ENCODE data around the gene METTL25B. TPM values are rescaled to one million over a fixed set of nuclear protein-coding genes. Genes with fewer than 3 reads are reported as not detected.

The METTL25B gene
- total and polyA plus RNA-seq, 2 donors (not counting 1 experiment from before 2014, with no cell fraction given) = 78.3 to 81.1 TPM

GRCh38 chr1:156698995-156699394, 29.3 kb upstream of the METTL25B start:
- Histone ChIP-seq H2AFZ (ENCODE audit: insufficient read depth, low read depth, low read length, poor library complexity, severe bottlenecking) (no peak overlapping the region), H4K20me1 (ENCODE audit: control insufficient read depth, insufficient read depth, low read length, poor library complexity, severe bottlenecking) (no peaks in the 10 kb centered on the region), H3K27me3 (replicated peaks in 1 of 4; ENCODE audit: control extremely low read depth in 1 of 4, control insufficient read depth in 3 of 4, insufficient read depth in 4 of 4, low read length in 3 of 4) (peaks cover 2 to 58% (median 27%) of the 10 kb centered on the region in 4 experiments), H3K4me1 (ENCODE audit: control insufficient read depth in 2 of 2, insufficient read depth in 2 of 2, low read length in 2 of 2) (peaks cover 0 to 3% of the 10 kb centered on the region in 2 donors), H3K79me2 (ENCODE audit: control insufficient read depth, insufficient read depth, low read length) (no peaks in the 10 kb centered on the region), H3K4me2 (replicated peaks; ENCODE audit: low read depth, low read length, poor library complexity, severe bottlenecking) (no peak overlapping the region), H3K4me3 (ENCODE audit: control extremely low read depth in 1 of 5, extremely low read depth in 1 of 5, insufficient read depth in 1 of 5, low read depth in 2 of 5, low read length in 4 of 5) (no peak overlapping the region), H3K9me3 (ENCODE audit: control extremely low read depth in 1 of 3, control insufficient read depth in 2 of 3, insufficient read depth in 1 of 3, low read length in 2 of 3) (peaks cover 0 to 3% (median 0%) of the 10 kb centered on the region in 3 donors), H3K27ac (ENCODE audit: low read length in 2 of 2) (no peak overlapping the region), H3K9ac (ENCODE audit: low read length) (no peak overlapping the region), H3K36me3 (replicated peaks in 1 of 2; ENCODE audit: control extremely low read depth in 1 of 2, control insufficient read depth in 1 of 2, extremely low read depth in 1 of 2, insufficient read depth in 2 of 2, low read length in 1 of 2) (no peaks in the 10 kb centered on the region)
- no peak overlapping the region for H3K4me3 Mint-ChIP-seq
- peaks cover 51% of the 10 kb centered on the region for H3K27me3 Mint-ChIP-seq
- 83% methylated on average over 1 of the region's 1 CpG for WGBS (ENCODE audit: insufficient coverage)
- no peak for ATAC-seq (ENCODE audit: low read depth)
- ChIA-PET CTCF (interaction anchor here (0.7 to 3.4 kb wide), 3 partner anchors 9 to 26 kb away, joined by 3 to 12 read pairs (median 3); no protein-coding TSS in a partner anchor), POLR2A (no interaction called here)
- H3K9me3 Mint-ChIP-seq (ENCODE audit: insufficient read depth) = no peaks in the 10 kb centered on the region
- TF ChIP-seq CTCF (IDR thresholded peaks at IDR 0.05) (no peak), EZH2 (IDR thresholded peaks at IDR 0.05; ENCODE audit: borderline replicate concordance, insufficient read depth, low read depth, low read length, poor library complexity, severe bottlenecking) (no peak)
- peaks cover 3% of the 10 kb centered on the region for H3K4me1 Mint-ChIP-seq
- DNase-seq = no peak
- H3K27ac Mint-ChIP-seq = peak overlapping the region; percentile 41
- intact Hi-C loops (cut with micrococcal nuclease) = no loop called here

- Histone ChIP-seq H2AFZ (ENCODE audit: insufficient read depth, low read depth, low read length, poor library complexity, severe bottlenecking) (no peak overlapping the region), H3K9ac (ENCODE audit: low read length) (no peak overlapping the region), H3K4me3 (ENCODE audit: control extremely low read depth in 1 of 5, extremely low read depth in 1 of 5, insufficient read depth in 1 of 5, low read depth in 2 of 5, low read length in 4 of 5) (no peak overlapping the region), H4K20me1 (ENCODE audit: control insufficient read depth, insufficient read depth, low read length, poor library complexity, severe bottlenecking) (peaks cover 7% of the 10 kb centered on the region), H3K79me2 (ENCODE audit: control insufficient read depth, insufficient read depth, low read length) (no peaks in the 10 kb centered on the region), H3K27me3 (replicated peaks in 1 of 4; ENCODE audit: control extremely low read depth in 1 of 4, control insufficient read depth in 3 of 4, insufficient read depth in 4 of 4, low read length in 3 of 4) (peaks cover 3 to 69% (median 36%) of the 10 kb centered on the region in 4 experiments), H3K4me1 (ENCODE audit: control insufficient read depth in 2 of 2, insufficient read depth in 2 of 2, low read length in 2 of 2) (peaks cover 18 to 22% of the 10 kb centered on the region in 2 donors), H3K27ac (ENCODE audit: low read length in 2 of 2) (no peak overlapping the region), H3K4me2 (replicated peaks; ENCODE audit: low read depth, low read length, poor library complexity, severe bottlenecking) (no peak overlapping the region), H3K9me3 (ENCODE audit: control extremely low read depth in 1 of 3, control insufficient read depth in 2 of 3, insufficient read depth in 1 of 3, low read length in 2 of 3) (peaks cover 0 to 3% (median 0%) of the 10 kb centered on the region in 3 donors), H3K36me3 (replicated peaks in 1 of 2; ENCODE audit: control extremely low read depth in 1 of 2, control insufficient read depth in 1 of 2, extremely low read depth in 1 of 2, insufficient read depth in 2 of 2, low read length in 1 of 2) (no peaks in the 10 kb centered on the region)
- H3K27ac Mint-ChIP-seq = no peak overlapping the region
- H3K27me3 Mint-ChIP-seq = peaks cover 51% of the 10 kb centered on the region
- ATAC-seq (ENCODE audit: low read depth) (no peak), DNase-seq (no peak)
- H3K4me1 Mint-ChIP-seq = peaks cover 21% of the 10 kb centered on the region
- no peaks in the 10 kb centered on the region for H3K9me3 Mint-ChIP-seq (ENCODE audit: insufficient read depth)
- intact Hi-C loops (cut with micrococcal nuclease) = no loop called here
- H3K4me3 Mint-ChIP-seq = no peak overlapping the region
- ChIA-PET POLR2A (no interaction called here), CTCF (interaction anchor here (1.2 kb wide), 2 partner anchors 11 to 13 kb away, joined by 3 to 10 read pairs; no protein-coding TSS in a partner anchor)
- 81% methylated on average over 4 of the region's 8 CpGs for WGBS (ENCODE audit: insufficient coverage)
- TF ChIP-seq CTCF (IDR thresholded peaks at IDR 0.05) (no peak), EZH2 (IDR thresholded peaks at IDR 0.05; ENCODE audit: borderline replicate concordance, insufficient read depth, low read depth, low read length, poor library complexity, severe bottlenecking) (no peak)
Measured at GRCh38 chr1:156700736-156701531, 27.3 kb upstream of the METTL25B start.

Data from B cell (primary cell).